GM19395 (cell line): ENCODE data around the gene LTBR.
"Not testable (repeated sequence)": the region's sequence is repeated elsewhere in the genome, so short reads cannot be mapped to it uniquely, and the experiment has no call there.

Source experiments
- ATAC-seq: cut with Tn5 transposase; IDR thresholded peaks from one replicate; pipeline ENCODE4 v1.9.1; 2021; ENCODE audit warnings: mild to moderate bottlenecking, moderate library complexity; ENCODE audit not compliant: unreplicated experiment

The LTBR gene

GRCh38 chr12:6423267-6424007, 39.5 kb downstream of the LTBR start:
- peak; percentile 57 for ATAC-seq

DNA sequence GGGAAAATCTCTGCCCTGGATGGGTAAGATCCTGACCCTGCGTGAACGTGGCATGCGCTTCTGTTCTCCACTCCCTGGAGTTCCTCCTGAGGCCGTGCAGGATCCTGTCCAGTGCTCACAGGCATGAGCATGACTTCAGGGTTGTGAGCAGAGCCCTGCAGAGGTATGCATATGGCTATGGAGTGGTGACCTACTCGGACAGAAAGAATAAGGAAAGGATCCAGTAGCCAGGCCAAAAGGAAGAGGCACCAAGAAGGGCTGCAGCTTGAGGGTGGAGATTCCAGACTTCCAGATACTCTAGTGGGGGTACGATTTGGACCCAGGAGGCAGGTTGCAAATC, 40.0 kb downstream of the LTBR start:
- ATAC-seq, result no peak

- ATAC-seq, result no peak
Observed at GRCh38 chr12:6424866-6425265, 40.9 kb downstream of the LTBR start.

GRCh38 chr12:6425590-6426531, 41.9 kb downstream of the LTBR start:
- no peak for ATAC-seq

- peak; percentile 67 for ATAC-seq
Observed at GRCh38 chr12:6426882-6427671, 43.1 kb downstream of the LTBR start.

DNA sequence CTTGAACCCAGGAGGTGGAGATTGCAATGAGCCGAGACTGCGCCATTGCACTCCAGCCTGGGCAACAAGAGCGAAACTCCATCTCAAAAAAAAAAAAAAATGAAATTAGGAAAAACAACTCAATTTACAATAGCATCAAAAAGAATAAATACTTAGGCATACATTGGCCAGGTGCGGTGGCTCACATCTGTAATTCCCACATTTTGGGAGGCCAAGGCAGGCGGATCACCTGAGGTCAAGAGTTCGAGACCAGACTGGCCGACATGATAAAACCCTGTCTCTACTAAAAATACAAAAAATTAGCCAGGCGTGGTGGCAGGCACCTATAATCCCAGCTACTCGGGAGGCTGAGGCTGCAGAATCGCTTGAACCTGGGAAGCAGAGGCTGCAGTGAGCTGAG, 43.8 kb downstream of the LTBR start:
- not testable (repeated sequence) for ATAC-seq

DNA sequence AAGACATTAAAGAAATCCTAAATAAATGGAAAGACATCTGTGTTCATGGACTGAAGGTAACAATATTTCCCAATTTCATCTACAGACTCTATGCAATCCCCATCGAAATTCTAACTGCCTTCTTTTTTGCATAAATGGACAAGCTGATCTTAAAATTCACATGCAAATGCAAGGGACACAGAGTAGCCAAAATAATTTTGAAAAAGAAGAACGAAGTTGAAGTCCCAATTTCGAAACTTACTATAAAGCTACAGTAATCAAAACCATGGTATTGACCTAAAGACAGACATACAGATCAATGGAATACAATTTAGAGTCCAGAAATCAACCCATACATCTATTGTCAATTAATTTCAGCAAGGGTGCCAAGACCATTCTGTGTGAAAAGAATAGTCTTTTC, 44.4 kb downstream of the LTBR start:
- no peak for ATAC-seq

GRCh38 chr12:6430124-6430989, 46.4 kb downstream of the LTBR start:
- no peak for ATAC-seq

DNA sequence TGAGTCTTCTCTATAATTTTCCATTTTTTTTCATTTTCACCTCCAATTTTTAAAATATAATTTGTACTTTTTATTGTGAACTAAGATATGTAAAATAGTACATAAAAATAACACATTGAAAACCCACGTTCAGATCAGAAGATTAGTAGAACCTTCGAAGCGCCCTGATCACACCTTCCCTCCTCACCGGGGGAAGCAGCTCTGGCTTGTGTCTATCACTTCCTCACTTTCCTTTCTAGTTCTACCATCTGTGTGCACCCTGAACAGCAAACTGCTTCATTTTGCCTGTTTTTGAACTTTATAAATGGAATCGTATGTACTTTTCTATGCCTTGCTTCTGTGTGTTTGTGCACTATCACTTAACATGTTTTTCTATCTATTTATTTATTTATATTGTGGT, 49.0 kb downstream of the LTBR start:
- ATAC-seq, result no peak

DNA sequence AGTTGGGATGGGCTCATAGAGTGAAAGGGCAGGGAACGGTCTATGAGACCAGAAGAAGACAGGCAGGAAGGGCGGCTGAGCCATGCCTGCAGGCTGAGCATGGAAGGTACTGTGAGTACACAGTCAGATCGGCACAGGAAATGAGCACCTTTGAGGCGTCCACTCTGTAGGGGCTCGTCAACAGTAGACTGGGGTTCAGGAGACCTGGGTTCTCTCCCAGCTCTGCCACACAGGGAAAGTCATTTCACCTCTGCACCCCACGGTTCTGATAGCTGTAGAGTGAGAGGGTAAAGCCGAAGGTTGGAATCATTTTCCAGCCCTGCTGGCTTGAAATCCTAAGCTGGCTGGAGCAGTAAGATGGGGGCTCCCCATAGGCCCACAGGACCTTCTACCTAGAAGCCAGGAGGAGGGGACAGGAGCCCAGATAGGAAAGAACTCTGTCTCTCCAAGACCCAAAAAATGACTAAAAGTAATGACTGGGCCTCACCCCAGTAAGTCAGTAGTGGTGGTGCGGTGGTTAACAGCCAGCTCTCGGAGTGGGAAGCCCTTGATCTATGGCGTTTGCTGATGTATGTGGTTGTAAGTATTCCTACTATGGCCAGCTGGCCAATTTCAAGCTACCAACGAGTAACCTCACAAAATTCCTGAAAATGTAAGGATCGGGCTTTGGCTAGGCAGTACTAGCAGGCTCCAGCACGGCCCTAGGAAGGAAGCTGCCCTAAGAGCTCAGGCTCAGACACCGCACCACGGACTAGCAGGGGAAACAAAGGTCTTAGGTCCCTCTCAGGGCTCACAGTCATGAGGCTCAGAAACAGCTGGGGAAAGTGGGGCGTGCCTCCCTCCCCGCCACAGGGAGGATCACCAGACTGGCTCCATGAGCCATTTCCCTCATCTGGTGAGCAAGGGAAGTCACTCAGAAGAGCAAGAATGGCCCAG, 50.5 kb downstream of the LTBR start:
- ATAC-seq, result no peak

- ATAC-seq, result no peak
Observed at GRCh38 chr12:6435961-6436715, 52.2 kb downstream of the LTBR start.

GRCh38 chr12:6437586-6437985, 53.6 kb downstream of the LTBR start:
- ATAC-seq, result no peak

DNA sequence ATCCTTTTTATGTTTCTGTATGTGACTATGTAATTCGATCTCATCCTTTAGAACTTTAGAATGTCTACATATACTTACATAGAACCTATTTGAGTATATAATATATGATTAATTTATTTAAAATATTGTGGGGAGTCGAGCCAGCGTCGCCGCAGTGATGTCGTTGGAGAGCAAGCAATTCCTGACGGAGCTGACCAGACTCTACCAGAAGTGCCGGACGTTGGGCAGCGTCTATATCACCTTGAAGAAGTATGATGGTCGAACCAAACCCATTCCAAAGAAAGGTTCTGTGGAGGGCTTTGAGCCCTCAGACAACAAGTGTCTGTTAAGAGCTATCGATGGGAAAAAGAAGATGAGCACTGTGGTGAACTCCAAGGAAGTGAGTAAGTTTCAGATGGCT, 54.4 kb downstream of the LTBR start:
- ATAC-seq, result no peak

GRCh38 chr12:6440391-6440790, 56.4 kb downstream of the LTBR start:
- ATAC-seq, result no peak
